Stimulated activated effector memory CD8-positive, alpha-beta T cell treated with anti-CD3 and anti-CD28 coated beads, Interleukin-12 subunit alpha, Interleukin-12 subunit beta, amount 100 ng/mL, for 72 hours (primary cell): ENCODE results near the gene CXCL17.
A peak's percentile ranks its signal among the peaks of the same experiment; 100 is the strongest.

Experiments used
- ATAC-seq: fragments of 150-1000 bp; cut with Tn5 transposase; 2 replicates; pipeline ENCODE4 v1.10.0; 2021
- DNase-seq, 2 donors: peaks; one replicate each; pipeline ENCODE4 v3.0.0; 2021 to 2022; ENCODE audit warnings: low spot score in 2 of 2
- H3K27ac Mint-ChIP-seq: one replicate; pipeline ENCODE4 v1.8.0; 2022; ENCODE audit warnings: mild to moderate bottlenecking, mixed read lengths
- H3K36me3 Mint-ChIP-seq: one replicate; pipeline ENCODE4 v1.8.0; 2022; ENCODE audit warnings: mild to moderate bottlenecking, mixed read lengths
- H3K4me1 Mint-ChIP-seq: one replicate; pipeline ENCODE4 v1.8.0; 2022; ENCODE audit warnings: mixed read lengths
- H3K4me3 Mint-ChIP-seq: one replicate; pipeline ENCODE4 v1.8.0; 2022; ENCODE audit warnings: mild to moderate bottlenecking, mixed read lengths
- H3K9me3 Mint-ChIP-seq: one replicate; pipeline ENCODE4 v1.8.0; 2022; ENCODE audit warnings: mixed read lengths

The CXCL17 gene

DNA sequence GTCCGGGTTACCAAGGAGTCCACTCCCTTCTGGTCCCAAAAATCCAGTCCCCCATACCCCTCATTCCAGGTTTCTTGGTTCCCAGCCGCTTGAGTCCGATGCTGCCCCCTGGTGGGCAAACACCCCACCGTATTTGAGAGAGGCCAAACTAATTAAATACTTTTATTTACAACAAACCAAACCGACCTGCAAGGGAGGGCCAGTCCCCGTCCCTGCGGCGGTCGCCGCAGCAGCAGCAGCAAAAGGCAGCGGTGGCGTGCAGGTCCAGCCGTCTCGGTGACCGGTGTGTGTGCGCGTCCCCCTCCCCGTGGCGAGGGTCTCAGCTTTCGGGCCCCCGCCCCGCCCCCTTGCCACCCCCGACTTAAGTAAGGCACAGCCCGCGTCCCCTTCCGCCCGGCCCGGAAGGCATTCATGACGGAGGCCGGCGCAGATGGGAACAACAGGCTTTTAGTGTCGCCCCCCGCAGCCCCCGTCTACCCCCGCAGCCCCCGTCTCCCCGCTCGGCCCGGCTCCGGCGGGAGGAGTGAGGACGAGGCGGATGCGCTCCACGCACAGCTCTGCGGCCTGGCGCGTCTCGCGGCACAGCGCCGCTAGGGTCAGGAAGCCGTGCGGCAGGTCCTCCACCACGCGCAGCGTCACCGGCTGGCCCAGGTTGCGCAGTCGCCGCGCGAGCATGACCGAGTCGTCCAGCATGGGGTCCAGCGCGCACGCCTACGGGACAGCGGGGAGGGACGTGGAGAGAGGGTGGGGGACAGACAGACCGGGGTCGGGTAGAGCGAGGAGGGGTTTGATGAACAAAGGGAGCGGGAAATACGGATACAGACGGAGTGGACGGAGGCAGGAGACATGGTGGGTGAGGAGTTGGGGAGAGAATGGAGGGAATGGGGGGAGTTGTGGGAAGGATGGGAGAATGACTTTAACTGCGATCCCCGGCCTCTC, 41.1 kb downstream of the CXCL17 start:
- H3K4me3 Mint-ChIP-seq: peak overlapping the region; percentile 74
- no peaks in the 10 kb centered on the region for H3K9me3 Mint-ChIP-seq
- DNase-seq (peak; percentile 55 to 87), ATAC-seq (peak; percentile 72)
- H3K27ac Mint-ChIP-seq: peak overlapping the region; percentile 87
- peaks cover 55% of the 10 kb centered on the region for H3K4me1 Mint-ChIP-seq
- peaks cover 47% of the 10 kb centered on the region for H3K36me3 Mint-ChIP-seq

DNA sequence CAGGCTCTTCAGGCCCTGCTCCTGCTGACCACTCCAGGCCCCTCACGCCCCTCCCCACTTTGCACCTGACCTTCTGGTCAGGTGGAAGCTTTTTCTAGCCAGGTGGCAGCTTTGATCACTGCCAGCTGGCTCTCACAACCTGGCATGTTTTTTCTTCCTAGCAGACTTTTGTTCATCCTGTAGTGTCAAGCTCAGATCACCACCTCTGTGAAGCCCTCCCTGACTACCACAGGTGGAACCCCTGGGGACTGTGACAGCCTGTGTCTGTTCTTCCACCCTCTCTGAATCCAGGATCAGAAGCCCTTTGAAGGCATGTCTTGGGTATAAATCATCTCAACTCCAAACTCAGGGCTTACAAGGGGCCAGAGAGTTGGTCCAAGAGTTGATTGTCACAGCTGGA, 42.3 kb downstream of the CXCL17 start:
- peaks cover 45% of the 10 kb centered on the region for H3K36me3 Mint-ChIP-seq
- no peaks in the 10 kb centered on the region for H3K9me3 Mint-ChIP-seq
- peaks cover 62% of the 10 kb centered on the region for H3K4me1 Mint-ChIP-seq
- H3K27ac Mint-ChIP-seq: peak overlapping the region; percentile 87
- peak overlapping the region; percentile 4 for H3K4me3 Mint-ChIP-seq
- no peak for ATAC-seq
- no peak for DNase-seq

DNA sequence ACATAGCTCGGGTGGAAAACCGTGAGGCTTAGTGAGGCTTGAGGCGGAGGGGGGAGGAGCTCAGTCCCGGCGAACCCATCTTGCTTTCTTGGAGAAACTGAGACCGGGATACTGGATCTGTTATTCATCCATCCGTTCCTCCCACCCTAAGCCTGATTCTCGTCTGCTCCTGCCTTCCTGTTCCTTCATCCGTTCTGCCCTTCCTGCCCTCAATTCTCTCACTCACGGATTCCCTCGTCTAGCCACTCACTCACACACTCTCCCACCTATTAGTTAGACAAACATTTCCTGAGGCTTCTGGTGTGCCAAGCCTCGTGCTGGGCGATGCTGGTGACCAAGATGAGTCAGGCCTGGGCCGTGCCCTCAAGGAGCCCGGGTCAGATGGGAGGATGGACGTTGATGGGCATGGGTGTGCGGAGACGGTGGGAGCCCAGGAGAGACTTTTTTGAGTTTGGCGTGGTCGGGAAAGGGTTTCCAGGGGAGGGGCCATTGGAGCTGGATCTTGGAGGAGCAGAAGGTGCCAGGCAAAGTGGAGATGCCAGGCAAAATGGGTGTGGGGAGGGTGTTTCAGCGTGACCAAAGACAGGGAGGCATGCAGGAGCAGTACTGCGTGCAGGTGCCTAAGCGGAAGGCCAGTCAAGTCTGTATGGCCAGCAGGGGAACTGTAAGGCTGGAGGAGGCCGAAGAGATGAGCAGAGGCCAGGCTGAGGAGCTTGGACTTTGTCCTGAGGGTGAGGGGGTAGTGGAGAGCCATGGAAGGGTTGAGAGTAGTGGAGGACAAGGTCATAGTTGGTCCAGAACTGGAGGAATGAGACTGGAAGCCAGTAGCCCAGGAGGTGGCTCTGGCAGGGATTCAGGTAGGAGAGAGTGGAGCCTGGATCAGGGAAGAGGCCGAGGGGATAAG, 45.2 kb downstream of the CXCL17 start:
- ATAC-seq (no peak), DNase-seq (no peak)
- H3K36me3 Mint-ChIP-seq: peaks cover 21% of the 10 kb centered on the region
- H3K4me1 Mint-ChIP-seq: peaks cover 57% of the 10 kb centered on the region
- peak overlapping the region; percentile 99 for H3K27ac Mint-ChIP-seq
- H3K4me3 Mint-ChIP-seq: peak overlapping the region; percentile 85
- H3K9me3 Mint-ChIP-seq: no peaks in the 10 kb centered on the region

DNA sequence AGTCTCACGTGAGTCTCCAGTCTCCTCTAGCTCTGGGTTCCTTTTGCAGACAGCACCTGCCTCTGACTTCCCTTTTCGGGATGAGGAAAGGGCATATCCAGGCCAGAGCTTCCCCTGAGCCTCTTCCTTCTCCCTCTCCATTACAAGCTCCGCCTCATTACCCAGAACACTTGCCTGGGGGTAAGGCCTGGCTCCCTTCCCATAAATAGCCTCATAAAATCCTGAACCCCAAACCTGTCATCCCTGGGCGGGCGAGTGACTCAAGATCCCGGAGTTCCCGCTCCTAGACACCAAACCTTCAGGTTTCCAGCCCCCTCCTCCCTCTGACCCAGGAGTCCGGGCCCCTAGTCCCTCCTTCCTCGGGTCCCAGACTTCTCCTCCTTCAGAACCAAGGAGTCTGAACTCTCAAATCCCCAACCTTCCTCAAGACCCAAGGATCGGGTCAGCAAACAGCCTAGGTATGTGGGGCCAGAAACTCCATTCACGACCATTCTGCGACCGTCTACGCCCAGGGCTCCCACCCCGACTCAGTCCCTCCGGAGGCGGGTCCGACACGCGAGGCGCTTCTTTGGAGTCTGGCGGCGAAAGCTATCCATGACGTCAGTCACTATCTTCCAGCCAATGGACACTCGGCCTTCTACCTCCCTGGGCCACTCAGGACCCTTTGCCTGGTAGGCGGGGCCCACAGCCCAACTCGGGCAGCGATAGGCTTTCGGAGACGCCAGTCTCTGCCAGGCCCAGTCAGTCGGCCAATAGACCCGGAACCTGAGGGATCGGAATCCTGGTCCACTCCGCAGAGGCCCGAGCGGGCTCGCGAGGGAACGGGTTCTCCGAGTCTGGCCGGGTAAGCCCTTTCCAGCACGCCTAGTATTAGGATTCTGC, 46.1 kb downstream of the CXCL17 start:
- H3K27ac Mint-ChIP-seq: peak overlapping the region; percentile 99
- peaks cover 13% of the 10 kb centered on the region for H3K36me3 Mint-ChIP-seq
- peak overlapping the region; percentile 85 for H3K4me3 Mint-ChIP-seq
- DNase-seq (peak; percentile 99 to 100), ATAC-seq (peak; percentile 98)
- H3K4me1 Mint-ChIP-seq: peaks cover 48% of the 10 kb centered on the region
- no peaks in the 10 kb centered on the region for H3K9me3 Mint-ChIP-seq

DNA sequence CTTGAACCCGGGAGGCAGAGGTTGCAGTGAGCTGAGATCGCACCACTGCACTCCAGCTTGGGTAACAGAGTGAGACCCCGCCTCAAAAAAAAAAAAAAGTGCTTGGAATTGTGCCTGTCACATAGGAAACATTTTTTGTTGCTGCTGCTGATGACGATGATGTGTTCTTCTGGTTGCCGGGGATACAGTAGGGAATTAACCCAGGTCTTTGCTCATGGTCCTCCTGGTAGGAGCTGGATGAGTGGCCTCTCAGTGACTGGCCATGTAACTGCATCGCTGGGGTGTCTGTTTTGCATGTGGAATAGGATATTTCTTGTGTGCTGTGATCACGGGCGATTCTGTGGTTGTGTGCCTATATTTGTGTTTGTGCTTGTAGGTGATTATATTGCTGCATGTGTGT, 48.0 kb downstream of the CXCL17 start:
- ATAC-seq (no peak), DNase-seq (no peak)
- H3K4me3 Mint-ChIP-seq: no peak overlapping the region
- H3K27ac Mint-ChIP-seq: no peak overlapping the region
- H3K4me1 Mint-ChIP-seq: peaks cover 36% of the 10 kb centered on the region
- H3K9me3 Mint-ChIP-seq: no peaks in the 10 kb centered on the region
- peaks cover 13% of the 10 kb centered on the region for H3K36me3 Mint-ChIP-seq

DNA sequence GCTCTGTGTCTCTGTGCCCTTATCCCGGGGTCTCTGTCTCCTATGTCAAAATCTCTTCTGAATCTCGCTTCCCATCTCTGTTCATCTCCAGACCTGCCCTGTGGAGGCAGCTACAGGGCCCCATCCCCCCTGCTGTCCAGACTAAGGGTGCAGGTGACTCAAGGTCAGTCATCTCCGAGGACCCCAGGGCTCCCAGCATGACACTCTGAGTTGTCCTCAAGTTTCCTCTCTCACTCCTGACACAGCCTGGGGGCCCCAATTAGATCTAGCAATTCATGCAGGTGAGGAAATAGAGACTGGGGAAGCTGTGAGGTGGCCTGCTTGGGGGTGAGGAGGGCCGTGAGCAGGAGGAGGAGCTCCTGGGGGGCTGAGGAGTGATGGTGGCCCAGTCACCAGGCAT, 50.6 kb downstream of the CXCL17 start:
- Mint-ChIP-seq H3K27ac (no peak overlapping the region), H3K36me3 (peaks cover 5% of the 10 kb centered on the region), H3K9me3 (no peaks in the 10 kb centered on the region), H3K4me3 (no peak overlapping the region), H3K4me1 (peaks cover 18% of the 10 kb centered on the region)
- DNase-seq (no peak), ATAC-seq (no peak)

DNA sequence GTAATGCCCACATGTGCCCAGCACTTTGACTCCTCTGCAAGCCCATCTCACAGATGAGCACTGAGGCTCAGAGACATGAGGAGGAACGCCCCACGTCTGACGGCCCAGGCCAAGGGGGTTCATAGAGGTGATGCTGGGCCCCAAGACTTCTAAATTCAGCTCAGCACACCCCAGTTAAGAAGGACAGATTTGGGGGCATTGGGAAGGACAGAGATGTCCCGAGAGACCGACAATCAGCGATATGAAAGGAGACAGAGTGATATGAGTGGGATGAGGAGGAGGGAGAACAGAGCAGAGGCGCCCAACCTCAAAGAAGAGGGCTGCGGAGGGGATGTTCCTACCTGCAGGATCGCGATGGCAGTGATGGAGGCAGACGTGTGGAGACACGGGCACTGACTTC, 52.8 kb downstream of the CXCL17 start, which contains the start of gene CNFN:
Gene CNFN, minus strand, starts transcription at position 399 of the 400 bp plus-strand sequence. CDS start 1,260 bp downstream, outside the sequence.
- Mint-ChIP-seq H3K27ac (no peak within 1 kb of the TSS), H3K9me3 (no peaks in the 10 kb centered on the region), H3K4me1 (peaks cover 12% of the 10 kb centered on the region), H3K4me3 (no peak within 1 kb of the TSS), H3K36me3 (no peaks in the 10 kb centered on the region)
- DNase-seq (no peak), ATAC-seq (no peak)

DNA sequence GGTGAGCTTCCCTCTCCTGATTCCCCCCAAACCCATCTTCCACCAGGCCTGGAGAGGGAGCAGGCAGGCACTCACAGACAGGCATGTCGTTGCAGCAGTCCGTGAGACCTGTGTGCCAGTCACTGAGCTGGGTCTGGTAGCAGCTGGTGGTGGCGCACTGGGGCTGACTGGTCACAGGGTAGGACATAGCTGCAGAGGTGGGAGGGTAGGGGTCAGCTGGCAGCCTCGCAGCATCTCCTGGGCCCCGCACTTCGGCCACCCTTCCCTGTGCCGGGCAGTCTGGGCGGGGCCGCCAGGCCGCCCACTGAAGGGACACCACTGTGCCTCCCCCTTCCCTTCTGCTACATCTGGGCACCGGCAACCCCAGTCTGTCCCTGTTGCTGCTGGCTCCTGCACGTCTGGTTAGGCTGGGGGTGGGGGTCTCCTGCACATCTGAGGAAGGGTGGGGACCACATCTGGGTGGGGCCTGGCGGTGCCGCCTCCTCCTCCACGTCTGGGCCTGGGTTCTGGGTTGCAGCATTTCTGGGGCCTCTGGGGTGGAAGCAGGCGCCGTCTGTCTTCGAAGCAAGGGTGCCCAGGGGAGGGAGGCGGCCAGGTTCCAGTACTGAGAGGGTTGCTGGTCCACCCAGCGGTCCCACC, 53.8 kb downstream of the CXCL17 start:
- H3K9me3 Mint-ChIP-seq: no peaks in the 10 kb centered on the region
- peaks cover 12% of the 10 kb centered on the region for H3K4me1 Mint-ChIP-seq
- H3K4me3 Mint-ChIP-seq: no peak overlapping the region
- no peak overlapping the region for H3K27ac Mint-ChIP-seq
- ATAC-seq (no peak), DNase-seq (no peak)
- H3K36me3 Mint-ChIP-seq: no peaks in the 10 kb centered on the region

DNA sequence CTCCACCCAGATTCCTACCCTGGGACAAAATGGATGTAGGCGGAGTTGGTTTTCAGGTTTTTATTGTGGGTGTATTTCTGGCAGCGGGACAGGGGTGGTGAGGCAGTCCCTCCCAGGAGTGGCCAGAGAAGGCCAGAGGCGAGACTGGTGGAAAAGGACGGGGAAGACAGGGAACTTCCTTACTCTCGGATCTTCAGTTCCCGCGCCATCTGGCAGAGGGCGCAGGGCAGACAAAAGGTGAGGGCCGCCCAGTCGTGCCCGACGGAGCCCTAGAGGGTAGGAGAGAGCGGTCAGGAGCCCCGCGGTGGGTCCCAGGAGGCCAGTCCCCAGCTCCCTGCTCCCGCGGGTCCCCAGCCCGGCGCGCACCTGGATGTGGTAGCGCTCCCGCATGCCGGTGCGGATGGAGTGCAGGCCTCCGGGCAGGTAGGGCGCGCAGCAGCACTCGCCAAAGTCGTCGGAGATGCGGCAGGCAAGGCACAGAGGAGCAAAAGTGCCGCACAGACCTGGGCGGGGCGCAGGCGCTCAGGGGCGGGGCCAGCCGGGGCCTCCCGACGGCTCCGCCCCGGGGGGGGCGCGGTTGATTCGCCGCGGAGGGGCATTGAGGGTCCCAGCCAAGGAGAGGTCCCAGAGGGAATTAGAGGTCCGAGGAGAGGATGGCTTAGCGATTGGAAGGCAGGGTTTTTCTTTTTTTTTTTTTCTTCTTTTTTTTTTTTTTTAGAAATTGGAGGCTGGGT, 55.6 kb downstream of the CXCL17 start:
- peak; percentile 55 to 77 for DNase-seq
- peak; percentile 89 for ATAC-seq
- peaks cover 12% of the 10 kb centered on the region for H3K4me1 Mint-ChIP-seq
- H3K4me3 Mint-ChIP-seq: peak overlapping the region; percentile 68
- H3K27ac Mint-ChIP-seq: peak overlapping the region; percentile 70
- no peaks in the 10 kb centered on the region for H3K36me3 Mint-ChIP-seq
- no peaks in the 10 kb centered on the region for H3K9me3 Mint-ChIP-seq

DNA sequence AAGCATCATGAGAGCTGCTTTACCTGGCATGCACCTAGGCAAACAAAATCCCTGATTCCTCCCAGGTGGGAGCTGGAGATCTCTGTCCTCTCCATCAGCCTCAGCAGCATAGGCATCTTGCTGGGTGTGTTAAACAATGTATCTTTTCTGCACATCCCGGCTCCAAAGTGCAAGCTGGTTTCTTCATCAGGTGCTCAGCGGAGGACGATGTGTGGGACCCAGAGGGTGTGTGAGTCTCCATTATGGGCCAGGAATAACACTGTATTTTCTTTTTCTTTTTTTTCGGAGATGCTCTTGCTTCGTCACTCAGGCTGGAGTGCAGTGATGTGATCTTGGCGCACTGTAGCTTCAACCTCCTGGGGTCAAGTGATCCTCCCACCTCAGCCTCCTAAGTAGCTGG, 62.6 kb downstream of the CXCL17 start:
- ATAC-seq (no peak), DNase-seq (no peak)
- H3K4me3 Mint-ChIP-seq: no peak overlapping the region
- H3K36me3 Mint-ChIP-seq: no peaks in the 10 kb centered on the region
- H3K27ac Mint-ChIP-seq: no peak overlapping the region
- no peaks in the 10 kb centered on the region for H3K9me3 Mint-ChIP-seq
- no peaks in the 10 kb centered on the region for H3K4me1 Mint-ChIP-seq
